IPS DF 4.7 (cell line): ENCODE data around the gene IDI2.
"Not testable (repeated sequence)": the region's sequence is repeated elsewhere in the genome, so short reads cannot be mapped to it uniquely, and the experiment has no call there.

ENCODE experiments used
- DNase-seq: peaks from one replicate; pipeline ENCODE4 v3.0.0-alpha.2; 2013; ENCODE audit warnings: low spot score; ENCODE audit errors: extremely low read depth

IDI2 gene

GRCh38 chr10:1047937-1048336 is 22.3 kb upstream of the IDI2 start:
- DNase-seq = no peak

DNA sequence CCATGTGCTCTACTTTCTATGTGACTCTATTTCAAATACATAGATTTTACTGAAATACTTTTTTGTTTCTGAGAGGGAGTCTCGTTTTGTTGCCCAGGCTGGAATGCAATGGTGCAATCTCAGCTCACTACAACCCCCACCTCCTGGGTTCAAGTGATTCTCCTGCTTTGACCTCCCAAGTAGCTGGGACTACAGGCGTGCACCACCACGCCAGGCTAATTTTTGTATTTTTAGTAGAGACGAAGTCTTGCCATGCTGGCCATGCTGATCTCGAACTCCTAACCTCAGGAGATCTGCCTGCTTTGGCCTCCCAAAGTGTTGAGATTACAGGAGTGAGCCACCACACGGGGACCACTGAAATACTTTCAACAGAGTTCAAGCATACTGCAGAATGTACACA is 19.8 kb upstream of the IDI2 start:
- no peak for DNase-seq

DNA sequence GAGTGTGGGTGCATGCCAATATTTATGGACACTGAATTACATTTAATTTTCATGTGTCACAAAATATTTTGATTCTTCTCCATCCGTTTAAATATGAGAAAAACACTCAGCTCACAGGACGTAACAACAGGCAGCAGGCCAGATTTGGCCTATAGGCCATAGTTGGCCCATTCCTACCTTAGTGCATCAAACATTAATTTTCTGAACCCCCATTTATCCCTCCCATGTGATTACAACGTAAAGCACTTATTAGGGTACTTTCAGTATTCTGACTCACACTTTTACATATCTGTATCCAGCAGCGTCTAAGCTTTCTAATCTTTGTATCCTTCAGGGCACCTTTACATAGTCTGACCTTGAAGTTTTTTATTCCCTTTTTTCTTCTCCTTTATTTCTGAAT is 19.3 kb upstream of the IDI2 start:
- no peak for DNase-seq

- DNase-seq = no peak
Observed at GRCh38 chr10:1044146-1044545, 18.5 kb upstream of the IDI2 start.

DNA sequence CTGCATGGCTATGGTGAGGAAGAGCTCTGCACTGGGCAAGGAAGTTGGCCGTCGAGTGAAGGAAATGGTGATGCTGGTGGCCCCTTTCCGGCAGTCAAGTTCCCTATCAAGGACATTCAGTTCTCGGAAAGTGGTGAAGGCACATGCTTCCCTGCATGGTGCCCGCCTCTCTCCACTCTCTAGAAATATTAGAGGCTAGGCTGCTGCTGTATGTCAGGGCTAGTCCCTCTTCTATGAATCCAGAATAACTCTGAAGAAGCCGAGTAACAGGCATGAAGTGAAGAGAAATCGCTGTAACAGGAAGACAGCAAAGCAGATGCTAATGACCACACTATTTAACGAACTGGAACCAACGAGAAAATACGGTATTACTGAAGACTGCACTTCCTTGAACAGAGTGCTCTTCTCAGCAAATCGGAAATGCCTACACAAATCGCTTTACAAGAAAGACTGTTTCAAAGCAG is 17.9 kb upstream of the IDI2 start:
- no peak for DNase-seq

DNA sequence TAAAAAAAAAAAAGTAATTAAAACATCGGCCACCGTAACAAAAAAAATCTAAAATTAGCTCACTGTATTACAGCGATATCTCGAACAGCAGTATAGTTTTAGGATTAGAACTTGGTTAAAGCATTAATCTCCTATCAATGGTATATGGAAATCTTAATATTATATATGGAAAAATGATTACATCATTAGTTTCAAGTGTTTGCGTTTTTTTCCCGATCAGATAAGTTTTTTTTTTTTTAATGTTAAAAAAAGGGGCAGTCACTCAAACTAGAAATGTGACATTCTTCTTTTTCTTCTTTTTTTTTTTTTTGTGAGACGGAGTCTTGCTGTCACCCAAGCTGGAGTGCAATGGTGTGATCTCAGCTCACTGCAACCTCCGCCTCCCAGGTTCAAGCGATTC is 15.9 kb upstream of the IDI2 start:
- DNase-seq = no peak

- DNase-seq = no peak
Observed at GRCh38 chr10:1040133-1040532, 14.5 kb upstream of the IDI2 start.

GRCh38 chr10:1038769-1039168 is 13.1 kb upstream of the IDI2 start:
- DNase-seq = not testable (repeated sequence)

- no peak for DNase-seq
Observed at GRCh38 chr10:1037098-1037497, 11.4 kb upstream of the IDI2 start.

DNA sequence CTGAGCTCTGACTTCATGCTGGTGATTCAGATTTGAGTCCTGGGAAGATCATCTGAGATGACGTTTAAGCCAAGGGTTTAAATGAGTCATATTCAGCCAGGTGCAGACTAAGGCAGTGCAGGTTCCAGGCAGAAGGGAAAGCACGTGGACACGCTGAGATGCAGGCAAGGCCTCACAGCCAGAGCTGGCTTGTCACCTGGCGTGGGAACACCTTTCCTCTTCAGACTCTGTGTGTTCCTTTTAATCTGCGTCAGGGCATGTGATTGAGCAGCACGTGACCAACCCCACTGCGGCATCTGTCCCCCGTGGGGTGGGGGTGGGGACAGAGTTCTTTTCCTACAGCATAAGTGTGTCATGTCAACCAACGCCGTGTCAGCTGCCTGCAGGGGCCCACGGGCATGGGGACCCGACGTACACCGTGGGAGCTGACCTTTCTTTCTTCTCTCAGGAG is 10.7 kb upstream of the IDI2 start:
- no peak for DNase-seq

- DNase-seq = no peak
Observed at GRCh38 chr10:1035201-1035600, 9.5 kb upstream of the IDI2 start.

DNA sequence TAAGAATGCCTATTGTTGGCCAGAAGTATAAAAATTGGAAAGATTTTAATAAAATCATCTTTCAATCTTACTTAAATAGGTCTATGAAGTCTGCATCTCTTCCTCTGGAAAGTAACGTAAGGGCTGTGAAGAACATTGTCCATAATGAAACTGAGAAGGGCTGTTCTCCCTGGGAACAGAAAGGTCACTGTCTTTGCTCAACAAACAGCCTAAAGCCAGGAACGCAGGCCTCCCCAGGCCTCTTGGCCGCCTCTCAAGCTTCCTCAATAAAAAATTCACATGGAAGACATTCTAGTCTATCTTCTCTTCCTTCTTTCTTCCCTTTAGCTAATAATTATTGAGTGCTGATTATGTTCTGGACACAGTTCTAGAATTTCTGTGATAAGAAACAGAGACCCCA is 9.1 kb upstream of the IDI2 start:
- DNase-seq = no peak

- DNase-seq = no peak
Observed at GRCh38 chr10:1033601-1034000, 7.9 kb upstream of the IDI2 start.

GRCh38 chr10:1029838-1030237 is 4.2 kb upstream of the IDI2 start:
- no peak for DNase-seq

GRCh38 chr10:1026578-1026977 is 919 bp upstream of the IDI2 start:
- DNase-seq = no peak

- no peak for DNase-seq
Observed at GRCh38 chr10:1024103-1024502, 1.6 kb downstream of the IDI2 start.

DNA sequence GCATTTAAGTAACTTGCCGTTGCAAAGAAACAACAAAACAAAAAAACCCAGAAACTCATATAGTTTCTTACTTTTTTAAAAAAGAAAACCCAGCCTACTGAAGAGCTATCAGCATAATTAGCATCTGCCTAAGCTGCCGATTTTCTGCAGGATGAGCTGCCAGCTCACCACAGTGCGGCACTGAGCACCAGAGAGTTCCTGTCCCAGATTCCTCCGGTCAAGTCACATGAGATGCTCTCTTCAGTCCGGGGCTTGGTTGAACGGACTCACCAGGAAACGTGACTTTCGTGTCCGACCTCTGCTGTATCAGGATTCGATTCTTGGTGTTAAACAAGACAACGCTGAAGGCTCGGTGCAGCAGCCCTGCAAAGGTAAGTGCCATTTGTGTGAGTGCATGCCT is 3.2 kb downstream of the IDI2 start:
- DNase-seq = no peak

- DNase-seq = no peak
Observed at GRCh38 chr10:1020958-1021357, 4.7 kb downstream of the IDI2 start.

DNA sequence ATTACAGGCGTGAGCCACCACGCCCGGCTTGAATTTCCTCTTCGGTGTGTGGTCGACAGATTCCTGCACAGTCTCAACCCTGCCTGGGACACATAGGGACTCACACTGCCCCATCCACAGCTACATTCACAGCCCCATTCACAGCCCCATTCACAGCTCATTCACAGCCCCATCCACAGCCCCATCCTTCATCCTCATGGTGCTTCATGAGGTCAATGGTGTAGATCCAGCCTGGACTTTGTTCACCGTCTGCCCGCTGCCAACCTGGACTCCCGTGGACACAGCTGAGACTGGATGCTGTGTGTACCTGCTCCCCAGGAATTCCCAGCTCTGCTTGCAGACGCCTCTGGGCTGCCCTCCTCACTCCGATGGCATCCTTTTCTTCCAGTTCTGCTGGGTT is 5.2 kb downstream of the IDI2 start:
- DNase-seq = no peak

DNA sequence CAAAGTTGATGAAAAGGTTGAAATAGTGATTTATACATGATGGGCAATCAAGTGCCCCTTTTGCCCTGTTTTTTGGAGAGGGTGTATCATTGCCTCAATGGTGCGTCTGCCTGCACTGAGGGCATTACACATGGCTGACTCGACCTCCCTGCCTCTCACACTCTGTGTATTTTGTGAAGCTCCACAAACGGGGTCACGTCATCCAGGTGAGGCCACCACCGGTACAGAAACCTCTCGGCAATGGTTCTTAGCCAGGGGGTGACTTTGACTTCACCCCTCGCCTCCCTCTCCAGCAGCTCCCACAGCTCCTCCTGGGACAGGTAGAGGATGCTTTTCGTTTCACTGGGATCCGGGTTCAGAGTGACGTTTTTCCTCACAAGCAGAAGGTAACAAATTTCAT is 6.3 kb downstream of the IDI2 start:
- DNase-seq = no peak

DNA sequence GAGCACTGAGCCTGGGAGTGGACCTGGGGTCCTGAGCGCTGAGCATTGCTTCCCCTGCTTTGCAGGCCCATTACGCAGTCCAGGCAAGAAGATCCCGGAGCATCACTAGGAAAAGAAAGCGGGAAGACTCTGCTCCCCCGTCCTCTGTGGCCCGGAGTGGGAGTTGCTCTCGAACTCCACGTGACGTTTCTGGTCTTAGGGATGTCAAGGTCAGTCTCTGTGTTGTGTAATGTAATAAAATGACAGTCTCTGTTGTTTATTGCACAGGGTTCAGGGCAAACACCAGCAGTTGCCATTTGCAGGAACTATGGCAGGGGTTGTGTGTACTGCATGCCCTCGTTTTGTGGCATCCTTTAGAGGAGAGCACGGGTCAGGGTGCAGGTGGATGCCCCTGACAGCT is 10.0 kb downstream of the IDI2 start:
- no peak for DNase-seq

DNA sequence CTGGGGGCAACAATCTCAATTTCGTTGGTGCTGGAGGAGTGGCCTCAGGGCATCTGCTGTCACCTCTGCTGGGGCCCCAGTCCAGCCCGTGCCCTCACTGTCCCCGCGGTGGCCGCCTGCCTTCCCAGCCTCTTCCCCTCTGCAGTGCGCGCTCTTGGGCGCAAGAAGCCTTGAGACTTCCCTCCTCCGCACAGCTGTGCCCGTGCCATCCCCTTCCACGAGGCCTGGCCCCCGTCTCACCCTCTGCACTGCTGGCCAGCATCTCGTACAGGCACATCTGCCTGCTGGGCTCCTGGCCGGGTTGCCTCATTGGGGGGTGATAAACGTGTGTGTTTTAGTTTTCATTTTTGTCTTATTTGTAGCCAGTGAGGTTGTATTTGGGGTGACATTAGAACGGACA is 14.0 kb downstream of the IDI2 start:
- DNase-seq = no peak

DNA sequence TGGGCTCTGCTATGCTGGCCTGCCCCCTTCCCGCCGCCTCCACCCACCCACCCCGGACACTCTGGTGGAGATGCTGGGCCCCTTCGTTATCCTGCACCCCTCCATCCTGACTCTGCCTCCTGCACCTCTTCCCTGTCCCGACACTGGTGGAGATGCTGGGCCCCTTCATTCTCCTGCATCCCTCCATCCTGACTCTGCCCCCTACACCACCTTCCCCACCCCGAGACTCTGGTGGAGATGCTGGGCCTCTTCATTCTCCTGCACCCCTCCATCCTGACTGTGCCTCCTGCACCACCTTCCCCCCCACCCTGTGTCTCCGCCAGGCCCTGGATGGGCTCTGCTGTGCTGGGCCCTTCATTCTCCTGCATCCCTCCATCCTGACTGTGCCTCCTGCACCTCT is 15.0 kb downstream of the IDI2 start:
- no peak for DNase-seq

- DNase-seq = not testable (repeated sequence)
Observed at GRCh38 chr10:1009947-1010346, 15.7 kb downstream of the IDI2 start.
